H1 (cell line): ENCODE data around the gene UBA6. TPM values are rescaled to one million over a fixed set of nuclear protein-coding genes. Genes with fewer than 3 reads are reported as not detected.

Experiments
- CTCF ChIA-PET: fragments of 300-600 bp; sonication (Branson Sonifier 250); formaldehyde crosslinking; loops from one replicate; lab custom pipeline; 2021; ENCODE audit not compliant: partially characterized antibody; lab: Charles Lee
- POLR2A ChIA-PET: fragments of 300-600 bp; sonication (Branson Sonifier 250); formaldehyde crosslinking; loops from one replicate; lab custom pipeline; 2021; ENCODE audit warnings: inconsistent platforms; ENCODE audit not compliant: partially characterized antibody; lab: Charles Lee
- DNase-seq, 2 experiments: peaks; one replicate each; pipeline versions ENCODE4 v3.0.0 to v3.0.0-alpha.2; 2010 to 2022; ENCODE audit warnings: low spot score in 2 of 2, low read depth in 1 of 2, mixed read lengths in 1 of 2
- FAIRE-seq: peaks from 2 replicates; lab custom pipeline; 2011; peaks lifted over from hg19 to GRCh38; lab: Jason Lieb, UNC
- H2AFZ ChIP-seq: 2 replicates; pipeline ENCODE4 v1.8.1; 2012; ENCODE audit warnings: low read length, inconsistent platforms
- H2AK5ac ChIP-seq: 2 replicates; pipeline ENCODE4 v1.6.1; 2013; ENCODE audit warnings: low read depth, low read length
- H2BK120ac ChIP-seq: replicated peaks from 2 replicates; pipeline ENCODE3; 2013; ENCODE audit warnings: low read depth, low read length, inconsistent platforms
- H2BK12ac ChIP-seq: 2 replicates; pipeline ENCODE4 v1.6.1; 2013; ENCODE audit warnings: low read depth, low read length
- H2BK15ac ChIP-seq: 2 replicates; pipeline ENCODE4 v1.6.1; 2013; ENCODE audit warnings: low read length
- H2BK20ac ChIP-seq: 2 replicates; pipeline ENCODE4 v1.6.1; 2013; ENCODE audit warnings: low read length
- H2BK5ac ChIP-seq: 2 replicates; pipeline ENCODE4 v1.6.1; 2013; ENCODE audit warnings: low read depth, low read length
- H3K14ac ChIP-seq: 2 replicates; pipeline ENCODE4 v1.6.1; 2013; ENCODE audit warnings: inconsistent platforms; ENCODE audit not compliant: insufficient read length
- H3K18ac ChIP-seq: 2 replicates; pipeline ENCODE4 v1.6.1; 2013; ENCODE audit warnings: low read length; ENCODE audit errors: extremely low read depth
- H3K23ac ChIP-seq: 2 replicates; pipeline ENCODE4 v1.6.1; 2013; ENCODE audit warnings: inconsistent platforms; ENCODE audit not compliant: insufficient read length
- H3K23me2 ChIP-seq: 2 replicates; pipeline ENCODE4 v1.6.1; 2013; ENCODE audit warnings: low read depth, low read length
- H3K27ac ChIP-seq: 2 replicates; pipeline ENCODE4 v1.6.1; 2011; ENCODE audit warnings: low read depth, low read length, inconsistent platforms
- H3K27me3 ChIP-seq, 4 experiments: replicated peaks in 1 of 4; 1 replicate in 1 of 4; 2 replicates in 3 of 4; pipeline versions ENCODE4 v1.6.1 to v1.8.1; 2011 to 2013; ENCODE audit warnings: low read length in 3 of 4, mild to moderate bottlenecking in 3 of 4, inconsistent platforms in 2 of 4, mixed read lengths in 2 of 4, moderate library complexity in 1 of 4; ENCODE audit not compliant: control insufficient read depth in 3 of 4, insufficient read depth in 3 of 4; ENCODE audit errors: extremely low read depth in 1 of 4
- H3K36me3 ChIP-seq, 4 experiments: 2 replicates each; pipeline versions ENCODE4 v1.6.1 to v1.8.1; 2011 to 2013; ENCODE audit warnings: mild to moderate bottlenecking in 4 of 4, low read length in 3 of 4, moderate library complexity in 2 of 4, control low read depth in 1 of 4, inconsistent platforms in 1 of 4; ENCODE audit not compliant: insufficient read depth in 4 of 4, control insufficient read depth in 2 of 4
- H3K4ac ChIP-seq: replicated peaks from 2 replicates; pipeline ENCODE3; 2013; ENCODE audit warnings: low read length, low read depth, mixed read lengths, inconsistent platforms; ENCODE audit not compliant: insufficient read length
- H3K4me1 ChIP-seq, 4 experiments: replicated peaks in 1 of 4; 1 replicate in 1 of 4; 2 replicates in 3 of 4; pipeline versions ENCODE4 v1.6.1 to v1.8.1; 2011 to 2013; ENCODE audit warnings: low read length in 3 of 4, inconsistent platforms in 2 of 4, mixed read lengths in 1 of 4; ENCODE audit not compliant: insufficient read depth in 4 of 4, control insufficient read depth in 3 of 4
- H3K4me2 ChIP-seq, 2 experiments: 2 replicates each; pipeline versions ENCODE4 v1.6.1 to v1.8.1; 2011 to 2013; ENCODE audit warnings: low read depth in 2 of 2, low read length in 2 of 2, control low read depth in 1 of 2, inconsistent platforms in 1 of 2, mild to moderate bottlenecking in 1 of 2; ENCODE audit not compliant: insufficient read depth in 1 of 2
- H3K4me3 ChIP-seq, 4 experiments: fragments of 200-600, 300-600 bp in 1 of 4; sonication (generic), shearing (Covaris generic), sonication (Bioruptor Twin) in 1 of 4; 2 replicates each; pipeline versions ENCODE4 v1.5.1 to v1.8.1; 2011 to 2016; ENCODE audit warnings: low read length in 4 of 4, low read depth in 3 of 4, control low read depth in 2 of 4, inconsistent platforms in 2 of 4, mild to moderate bottlenecking in 2 of 4, mixed read lengths in 1 of 4, moderate library complexity in 1 of 4; ENCODE audit not compliant: insufficient read depth in 2 of 4; ENCODE audit errors: extremely low read depth in 1 of 4
- H3K56ac ChIP-seq: replicated peaks from 2 replicates; pipeline ENCODE3; 2013; ENCODE audit warnings: low read depth, mild to moderate bottlenecking, mixed read lengths, low read length, inconsistent platforms; ENCODE audit not compliant: insufficient read length
- H3K79me1 ChIP-seq: 2 replicates; pipeline ENCODE4 v1.6.1; 2013; ENCODE audit warnings: low read depth, low read length, control low read depth
- H3K79me2 ChIP-seq, 2 experiments: 2 replicates each; pipeline versions ENCODE4 v1.6.1 to v1.8.1; 2012 to 2013; ENCODE audit warnings: low read length in 2 of 2, mild to moderate bottlenecking in 2 of 2, inconsistent platforms in 1 of 2; ENCODE audit not compliant: insufficient read depth in 2 of 2, control insufficient read depth in 1 of 2
- H3K9ac ChIP-seq, 4 experiments: replicated peaks in 1 of 4; 1 replicate in 1 of 4; 2 replicates in 3 of 4; pipeline versions ENCODE4 v1.6.1 to v1.8.1; 2011 to 2013; ENCODE audit warnings: low read depth in 3 of 4, low read length in 3 of 4, control low read depth in 2 of 4, mild to moderate bottlenecking in 2 of 4, moderate library complexity in 2 of 4, inconsistent platforms in 1 of 4; ENCODE audit errors: extremely low read depth in 1 of 4
- H3K9me3 ChIP-seq, 2 experiments: 2 replicates each; pipeline versions ENCODE4 v1.6.1 to v1.8.1; 2012 to 2013; ENCODE audit warnings: mild to moderate bottlenecking in 2 of 2, moderate library complexity in 2 of 2, control low read depth in 1 of 2, inconsistent platforms in 1 of 2, low read depth in 1 of 2, low read length in 1 of 2, mixed read lengths in 1 of 2; ENCODE audit not compliant: insufficient read depth in 2 of 2
- H4K20me1 ChIP-seq, 2 experiments: replicated peaks in 1 of 2; 2 replicates each; pipeline versions ENCODE3 to v1.8.1; 2011 to 2013; ENCODE audit warnings: inconsistent platforms in 2 of 2, low read length in 2 of 2, mild to moderate bottlenecking in 1 of 2; ENCODE audit not compliant: insufficient read depth in 2 of 2, control insufficient read depth in 1 of 2
- H4K5ac ChIP-seq: 2 replicates; pipeline ENCODE4 v1.6.1; 2013; ENCODE audit warnings: low read length, low read depth, mixed read lengths, inconsistent platforms; ENCODE audit not compliant: insufficient read length
- H4K8ac ChIP-seq: 2 replicates; pipeline ENCODE4 v1.8.0; 2013; ENCODE audit warnings: mild to moderate bottlenecking, moderate library complexity, low read length, inconsistent platforms; ENCODE audit not compliant: insufficient read depth; ENCODE audit errors: extremely low read depth
- H4K91ac ChIP-seq: replicated peaks from 2 replicates; pipeline ENCODE3; 2013; ENCODE audit warnings: low read length, mixed read lengths, inconsistent platforms; ENCODE audit not compliant: insufficient read length
- CBX8 ChIP-seq: fragments of 300-800, 300-1000 bp; sonication (generic); IDR thresholded peaks from 2 replicates; pipeline ENCODE4 v1.7.1; 2016; ENCODE audit warnings: low read depth, low read length, borderline replicate concordance
- RNF2 ChIP-seq: fragments of 200-900, 300-1000 bp; sonication (generic); IDR thresholded peaks from 2 replicates; pipeline ENCODE4 v1.7.1; 2016; ENCODE audit warnings: borderline replicate concordance, low read depth, mild to moderate bottlenecking, antibody characterized with exemption, low read length; ENCODE audit not compliant: poor library complexity, severe bottlenecking; ENCODE audit errors: missing control alignments
- SAP30 ChIP-seq: fragments of 300-600 bp; sonication (generic); IDR thresholded peaks from 2 replicates; pipeline ENCODE4 v1.7.1; 2012; ENCODE audit warnings: low read length, moderate library complexity, mild to moderate bottlenecking, inconsistent platforms; ENCODE audit not compliant: insufficient read depth, insufficient replicate concordance
- SIN3A ChIP-seq, 2 experiments: IDR thresholded peaks in 1 of 2; conservative IDR thresholded peaks in 1 of 2; 2 replicates each; pipeline ENCODE4 v1.6.1; 2011 to 2012; ENCODE audit warnings: low read length in 2 of 2, improper control_type of control experiment in 1 of 2, low read depth in 1 of 2, mild to moderate bottlenecking in 1 of 2
- TAF1 ChIP-seq: IDR thresholded peaks from 2 replicates; pipeline ENCODE4 v1.6.1; 2011; ENCODE audit warnings: mild to moderate bottlenecking, low read depth, low read length
- WGBS, 2 experiments: shearing (Covaris generic) in 1 of 2; methylation state at CpG; one replicate each; pipeline versions ENCODE4 v1.1.6 to v1.1.7; 2013 to 2015; ENCODE audit warnings: low lambda C conversion rate in 2 of 2, mixed read lengths in 2 of 2, inconsistent platforms in 1 of 2, low coverage in 1 of 2, missing lambda C conversion rate in 1 of 2; ENCODE audit not compliant: insufficient replicate concordance in 2 of 2, insufficient coverage in 1 of 2, insufficient read length in 1 of 2; ENCODE audit errors: extremely low coverage in 1 of 2, missing lambda C conversion rate in 1 of 2; 5-methylcytosine and 5-hydroxymethylcytosine counted together
- polyA plus RNA-seq, 7 experiments: library from polyadenylated mRNA; depleted of rRNA in 3 of 7; stranded (reverse) in 5 of 7; unstranded in 2 of 7; fragments of >200 nt in 5 of 7; fragments of 200-250 nt in 2 of 7; gene quantifications; 1 replicate in 5 of 7; 2 replicates in 1 of 7; 4 replicates in 1 of 7; pipeline versions ENCODE4 v1.2.1 to v1.2.3, GENCODE V29; 2011 to 2013; ENCODE audit warnings: missing spikeins in 2 of 7, mixed read lengths in 2 of 7
- total RNA-seq: library from RNA; stranded (reverse); fragmentation: NEBNext Ultra II Directional; extraction: Animal tissue kit (Norgen Biotek cat#: 25700); gene quantifications from 2 replicates; pipeline ENCODE4 v1.2.1, GENCODE V29; 2021

UBA6 gene
- total and polyA plus RNA-seq, 2 of the 8 experiments (the other 6 are each of a cell fraction or from before 2014, with no cell fraction given): 17.4 to 74.3 TPM

- ChIA-PET CTCF (interaction anchor here (0.6 kb wide), 1 partner anchor 17 kb away, joined by 3 read pairs; no protein-coding TSS in a partner anchor), POLR2A (no interaction called here)
- no peak overlapping the region for H2BK20ac ChIP-seq
- no peaks in the 10 kb centered on the region for H3K4me1 ChIP-seq
- H3K9ac ChIP-seq: no peak overlapping the region
- no peak overlapping the region for H3K4me3 ChIP-seq
- H2BK5ac ChIP-seq: no peak overlapping the region
- H4K5ac ChIP-seq: no peak overlapping the region
- no peak overlapping the region for H4K91ac ChIP-seq
- no peak overlapping the region for H3K4ac ChIP-seq
- no peaks in the 10 kb centered on the region for H3K9me3 ChIP-seq
- H3K27me3 ChIP-seq: no peaks in the 10 kb centered on the region
- H3K27ac ChIP-seq: no peak overlapping the region
- no peak overlapping the region for H3K56ac ChIP-seq
- no peak overlapping the region for H2BK15ac ChIP-seq
- no peak overlapping the region for H2AFZ ChIP-seq
- 96% methylated on average over 4 of the region's 4 CpGs; no CpG with 5 or more reads in 1 of the 2 experiments for WGBS, 2 experiments
- peaks cover 7% of the 10 kb centered on the region for H3K79me1 ChIP-seq
- peaks cover 0 to 15% (median 2%) of the 10 kb centered on the region in 4 experiments; a peak in 3 of 8 replicates for H3K36me3 ChIP-seq
- peaks cover 0 to 24% of the 10 kb centered on the region in 2 experiments; a peak in 2 of 4 replicates for H3K79me2 ChIP-seq
- no peak overlapping the region for H2AK5ac ChIP-seq
- no peak overlapping the region for H4K8ac ChIP-seq
- H3K14ac ChIP-seq: no peak overlapping the region
- TF ChIP-seq SIN3A (conservative IDR thresholded peaks at IDR 0.05 in 1 of 2, IDR thresholded peaks at IDR 0.05 in 1 of 2; ENCODE audit: low read depth in 1 of 2, low read length in 2 of 2) (no peak), TAF1 (no peak), CBX8 (no peak), RNF2 (no peak), SAP30 (no peak)
- no peaks in the 10 kb centered on the region for H4K20me1 ChIP-seq
- no peak overlapping the region for H2BK120ac ChIP-seq
- no peak overlapping the region for H3K4me2 ChIP-seq
- DNase-seq: no peak
- no peak overlapping the region for H3K23ac ChIP-seq
- no peak for FAIRE-seq
- no peak overlapping the region for H3K18ac ChIP-seq
- no peak overlapping the region for H2BK12ac ChIP-seq
- no peaks in the 10 kb centered on the region for H3K23me2 ChIP-seq
Measured at GRCh38 chr4:67687636-67688035, 13.3 kb downstream of the UBA6 start.
